HG03469 (cell line): ENCODE measurements around the gene NDRG2.

ENCODE experiments used
- ATAC-seq: cut with Tn5 transposase; IDR thresholded peaks from one replicate; pipeline ENCODE4 v1.9.1; 2021; ENCODE audit warnings: mild to moderate bottlenecking, moderate library complexity, moderate number of reproducible peaks; ENCODE audit not compliant: unreplicated experiment

The NDRG2 gene

DNA sequence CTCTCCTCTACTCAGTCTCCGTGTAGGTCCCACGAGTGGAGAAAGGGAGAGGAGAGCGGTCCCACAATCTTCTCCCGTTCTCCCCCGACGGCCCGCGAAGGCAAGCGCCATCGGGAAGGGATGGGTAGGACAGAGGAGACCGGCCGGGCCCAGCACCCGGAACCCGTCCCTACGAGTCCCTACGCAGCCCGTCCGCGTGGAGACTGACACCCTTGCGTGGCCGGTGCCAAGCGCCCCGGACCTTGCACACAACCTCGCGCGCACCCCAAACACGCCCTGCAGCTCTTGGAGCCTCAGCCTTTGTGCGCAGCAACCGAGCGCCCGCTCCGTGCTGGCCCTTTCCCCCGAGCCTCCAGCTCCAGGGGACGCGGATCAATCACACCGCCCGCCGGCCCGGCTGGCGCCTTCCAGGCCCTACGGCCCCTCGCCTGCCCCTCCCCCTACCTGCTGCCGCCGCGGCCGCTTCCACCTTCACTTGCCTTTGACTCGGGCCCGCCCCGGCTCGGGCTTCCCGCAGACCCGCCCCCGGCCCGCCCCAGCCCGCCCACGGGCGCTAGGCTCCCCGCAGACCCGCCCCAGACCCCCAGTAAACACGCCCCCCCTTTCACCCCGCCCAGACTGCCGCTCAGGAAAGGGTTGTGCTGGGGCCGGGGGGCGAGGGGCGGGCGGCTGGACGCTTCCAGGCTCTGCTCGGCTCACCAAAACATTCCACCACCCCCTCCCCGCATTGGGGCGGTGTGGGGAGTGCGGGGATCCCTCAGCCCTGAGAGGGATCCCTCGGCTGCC is at the start of gene NDRG2:
TSS of gene NDRG2 (minus strand) at position 477 of the 786 bp plus-strand sequence. CDS start 1,746 bp downstream, outside the sequence.
- ATAC-seq, result no peak

DNA sequence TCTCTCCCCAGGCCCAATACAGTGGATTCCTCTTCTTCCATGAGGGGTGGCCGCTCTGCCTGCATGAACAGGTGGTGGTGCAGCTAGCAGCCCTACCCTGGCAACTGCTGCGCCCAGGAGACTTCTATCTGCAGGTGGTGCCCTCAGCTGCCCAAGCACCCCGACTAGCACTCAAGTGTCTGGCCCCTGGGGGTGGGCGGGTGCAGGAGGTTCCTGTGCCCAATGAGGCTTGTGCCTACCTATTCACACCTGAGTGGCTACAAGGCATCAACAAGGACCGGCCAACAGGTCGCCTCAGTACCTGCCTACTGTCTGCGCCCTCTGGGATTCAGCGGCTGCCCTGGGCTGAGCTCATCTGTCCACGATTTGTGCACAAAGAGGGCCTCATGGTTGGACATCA is 49.1 kb upstream of the NDRG2 start:
- ATAC-seq, result no peak

DNA sequence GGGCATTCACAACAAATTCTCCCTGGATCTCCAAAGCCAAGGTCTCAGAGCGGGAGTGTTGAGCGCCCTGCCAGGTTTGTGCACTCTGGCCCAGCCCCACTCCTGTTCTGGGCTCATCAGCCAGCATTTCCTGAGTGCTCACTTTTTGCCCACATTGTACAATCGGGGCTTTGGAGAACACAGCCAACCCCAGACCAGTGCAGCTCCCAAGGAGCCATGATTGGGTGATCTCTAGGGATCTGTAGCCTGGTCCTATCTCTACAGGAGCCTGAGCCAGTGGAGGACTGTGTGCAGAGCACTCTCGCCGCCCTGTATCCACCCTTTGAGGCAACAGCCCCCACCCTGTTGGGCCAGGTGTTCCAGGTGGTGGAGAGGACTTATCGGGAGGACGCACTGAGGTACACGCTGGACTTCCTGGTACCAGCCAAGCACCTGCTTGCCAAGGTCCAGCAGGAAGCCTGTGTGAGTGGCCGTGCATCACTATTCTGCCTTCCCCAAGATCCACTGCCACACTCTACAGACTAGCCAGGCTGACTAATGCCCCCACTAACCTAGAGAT is 48.0 kb upstream of the NDRG2 start:
- no peak for ATAC-seq

DNA sequence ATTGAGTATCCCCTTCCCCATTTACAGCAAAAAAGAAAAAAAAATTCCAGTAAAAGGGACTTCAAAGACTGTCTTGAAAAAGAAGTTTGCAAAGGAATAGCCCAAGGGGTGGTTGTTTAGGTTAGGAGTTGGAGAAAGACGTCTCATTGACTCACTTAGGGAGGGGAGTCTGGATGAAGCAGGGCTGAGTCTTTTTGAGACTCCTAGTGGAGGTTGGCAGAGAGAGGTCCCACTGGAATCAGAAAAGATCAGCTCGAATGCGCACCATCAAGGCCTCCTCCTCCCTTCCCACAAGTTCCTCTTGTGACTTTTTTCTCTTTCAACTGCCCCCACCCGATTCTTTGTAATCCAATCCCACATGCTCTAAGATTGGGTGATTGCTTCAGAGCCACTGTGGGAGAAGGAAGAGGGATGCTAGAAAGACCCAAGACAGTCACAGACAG is 47.2 kb upstream of the NDRG2 start:
- no peak for ATAC-seq

GRCh38 chr14:21071225-21072030 is 46.6 kb upstream of the NDRG2 start:
- ATAC-seq, result peak; percentile 62

DNA sequence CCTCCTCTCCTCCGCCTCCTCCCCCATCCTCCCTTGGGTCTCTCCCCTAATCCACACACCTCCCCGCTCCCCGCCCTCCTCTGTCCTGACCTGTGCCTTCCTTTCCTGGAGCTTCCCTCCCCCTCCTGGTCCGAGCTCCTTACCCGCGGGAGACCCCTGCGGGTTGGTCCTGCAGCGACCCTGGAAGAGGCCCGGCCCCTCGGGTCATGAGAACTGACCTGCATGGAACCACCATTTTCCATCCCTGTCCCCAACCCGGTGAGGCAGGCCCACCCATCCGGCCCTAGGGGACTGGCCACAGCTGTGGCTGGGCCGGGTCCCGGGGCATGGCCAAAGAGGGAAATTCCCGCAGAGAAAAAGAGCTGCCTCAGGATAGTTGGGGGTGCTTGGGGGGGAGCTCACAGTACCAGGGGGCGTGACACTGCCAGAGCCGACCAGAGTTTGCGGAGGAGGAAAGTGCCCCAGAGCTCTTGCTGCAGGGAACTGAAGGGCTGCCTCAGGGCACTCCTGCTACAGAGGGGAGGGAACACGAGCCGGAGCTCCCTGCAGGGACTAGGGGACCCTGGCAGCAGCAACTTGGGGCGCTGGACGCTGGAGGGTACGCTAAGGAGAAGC is 45.9 kb upstream of the NDRG2 start:
- no peak for ATAC-seq

GRCh38 chr14:21070083-21070609 is 45.3 kb upstream of the NDRG2 start, which contains the start of gene ARHGEF40:
TSS of gene ARHGEF40 (plus strand) at chr14:21070304. CDS start at chr14:21070397, 93 bp downstream.
- ATAC-seq, result no peak

DNA sequence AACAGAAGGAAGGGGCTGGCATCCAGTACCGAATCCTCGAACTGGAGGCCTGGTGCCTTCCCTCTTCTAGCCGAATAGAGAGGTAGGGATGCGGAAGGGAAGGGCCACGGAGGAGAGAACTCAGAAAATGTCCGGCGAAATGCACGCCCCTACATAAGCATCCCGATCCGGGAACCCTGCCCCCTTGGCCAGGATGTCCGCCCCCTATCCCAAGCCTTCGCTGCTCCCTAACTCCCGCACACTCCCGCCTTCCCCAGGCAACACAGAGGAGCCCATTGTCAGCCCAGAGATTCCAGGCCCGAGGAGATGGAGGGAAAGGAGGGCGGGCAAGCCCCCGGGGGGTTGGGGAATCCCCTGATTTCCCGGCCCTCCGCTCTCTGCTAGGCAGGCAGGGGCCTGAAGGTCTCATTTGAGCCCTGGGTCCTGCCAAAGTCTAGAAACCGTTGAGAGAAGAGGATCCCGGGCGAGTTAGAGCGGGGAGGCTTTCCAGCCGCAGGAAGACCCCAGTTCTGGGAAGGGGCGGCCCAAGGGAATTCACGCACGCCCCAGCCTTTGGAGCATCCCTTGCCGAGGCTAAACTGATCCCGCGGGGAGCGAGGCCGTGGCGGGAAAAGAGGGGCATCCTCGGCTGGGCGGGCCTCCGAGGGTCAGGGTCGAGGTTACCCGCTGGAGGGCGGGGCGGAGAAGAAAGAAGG is 44.7 kb upstream of the NDRG2 start:
- no peak for ATAC-seq

DNA sequence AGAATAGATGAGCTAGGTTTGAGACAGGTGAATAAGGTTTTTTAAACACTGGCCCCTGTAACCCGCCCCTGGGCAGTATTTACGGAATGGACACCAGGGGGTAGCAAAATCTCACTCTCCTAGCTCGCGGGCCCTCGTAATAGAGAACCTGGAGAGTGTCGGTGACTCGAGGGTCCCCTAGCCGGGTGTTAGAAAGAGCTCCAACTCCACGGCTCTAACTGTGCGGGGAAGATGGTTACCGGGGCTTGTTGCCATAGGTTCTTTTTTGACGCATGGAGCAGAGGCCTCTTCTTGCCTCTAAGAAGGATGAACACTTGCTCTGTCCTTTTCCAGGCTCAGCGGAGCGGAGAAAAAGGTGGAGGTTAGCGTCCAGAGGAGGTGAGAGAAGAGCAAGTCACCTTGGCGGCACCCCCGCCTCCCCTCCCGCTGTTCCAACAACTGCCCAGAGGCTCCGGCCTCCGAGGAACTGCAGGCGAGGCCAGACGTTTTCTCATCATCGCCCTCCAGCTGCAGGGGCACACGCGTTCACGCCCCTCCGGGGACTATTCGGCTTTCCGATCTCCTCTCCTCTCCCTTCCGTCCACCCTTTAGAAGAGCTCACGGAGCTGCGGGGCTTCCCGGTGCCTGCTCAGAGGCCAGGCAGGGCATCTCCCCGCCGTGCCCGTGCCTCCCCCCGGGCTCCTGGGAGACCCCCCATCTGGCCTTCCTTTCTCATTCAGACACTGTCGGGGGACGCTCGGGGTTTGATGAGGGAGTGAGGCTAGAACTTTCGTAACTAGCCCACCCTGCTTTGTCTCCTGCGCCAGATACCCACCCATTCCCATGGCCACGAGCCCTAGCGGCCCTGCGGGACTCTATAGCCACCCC is 43.9 kb upstream of the NDRG2 start:
- ATAC-seq, result no peak

DNA sequence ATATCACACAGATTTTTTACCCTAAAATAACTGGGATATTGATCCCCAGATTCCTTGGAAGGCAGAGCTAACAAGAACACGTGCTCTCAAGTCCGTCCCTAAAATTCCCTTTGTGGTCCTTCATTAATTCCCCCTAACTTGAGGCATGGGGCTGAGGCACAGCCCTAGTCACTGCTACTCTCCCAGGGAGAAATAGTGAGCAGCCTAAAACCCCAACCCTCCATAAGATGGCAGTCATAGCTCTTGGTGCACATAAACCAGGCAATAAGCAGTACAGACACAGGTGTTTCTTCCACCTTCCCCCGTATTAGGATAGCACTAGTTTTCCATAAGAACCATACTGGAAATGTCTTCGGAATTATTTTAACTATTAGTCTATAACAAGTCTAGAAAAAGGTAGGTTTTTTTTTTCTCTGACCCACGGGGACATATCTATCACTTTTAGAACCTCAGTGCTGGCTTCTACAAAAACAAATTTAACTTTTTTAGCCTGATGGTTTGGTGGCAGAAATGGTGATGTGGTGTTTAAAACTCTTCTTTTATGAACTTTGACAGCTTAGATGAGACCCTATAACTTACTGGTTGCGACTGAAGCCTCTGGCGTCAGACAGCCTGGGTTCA is 42.1 kb upstream of the NDRG2 start:
- no peak for ATAC-seq

DNA sequence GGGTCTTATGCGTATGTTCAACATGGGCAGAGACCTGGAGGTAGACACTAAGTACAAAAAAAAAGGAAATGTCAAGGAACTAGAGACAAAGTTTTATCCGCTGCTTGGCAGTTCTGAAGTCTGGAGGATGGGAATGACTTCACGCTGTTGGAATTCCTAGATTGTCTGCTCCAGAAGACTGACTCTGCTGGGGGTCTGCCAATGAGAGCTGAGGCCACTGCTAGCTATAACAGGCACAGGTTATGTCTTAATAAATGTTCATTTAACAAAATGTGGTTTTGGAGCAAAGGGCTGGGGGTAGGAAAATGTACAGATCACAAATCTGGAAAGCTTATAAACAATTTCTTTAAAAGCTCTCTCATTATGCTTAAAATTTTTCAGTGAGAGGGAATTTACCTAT is 38.6 kb upstream of the NDRG2 start:
- ATAC-seq, result no peak

GRCh38 chr14:21061347-21061668 is 36.4 kb upstream of the NDRG2 start:
- ATAC-seq, result no peak

GRCh38 chr14:21060614-21061346 is 35.9 kb upstream of the NDRG2 start:
- ATAC-seq, result no peak

- no peak for ATAC-seq
Observed at GRCh38 chr14:21059842-21060613, 35.2 kb upstream of the NDRG2 start.

DNA sequence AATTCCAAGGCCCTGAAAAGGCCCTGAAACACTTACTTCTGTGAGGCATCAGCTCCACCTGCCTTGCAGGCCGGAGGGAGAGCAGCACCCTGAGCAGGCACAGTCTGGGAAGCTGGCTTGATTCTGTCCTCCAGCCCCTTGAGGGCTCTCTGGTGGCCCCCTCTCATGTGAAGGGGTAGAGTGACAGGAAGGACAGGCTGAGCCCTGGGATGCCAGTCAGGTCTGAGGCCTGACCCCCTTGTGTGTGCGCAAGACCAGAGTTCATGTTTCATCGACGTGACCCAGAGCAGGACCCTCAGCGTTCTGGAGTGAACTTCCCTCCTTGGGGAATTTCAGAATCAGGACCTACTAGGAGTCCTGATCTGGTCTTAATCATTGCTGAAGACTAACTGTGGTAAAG is 34.0 kb upstream of the NDRG2 start:
- ATAC-seq, result no peak

DNA sequence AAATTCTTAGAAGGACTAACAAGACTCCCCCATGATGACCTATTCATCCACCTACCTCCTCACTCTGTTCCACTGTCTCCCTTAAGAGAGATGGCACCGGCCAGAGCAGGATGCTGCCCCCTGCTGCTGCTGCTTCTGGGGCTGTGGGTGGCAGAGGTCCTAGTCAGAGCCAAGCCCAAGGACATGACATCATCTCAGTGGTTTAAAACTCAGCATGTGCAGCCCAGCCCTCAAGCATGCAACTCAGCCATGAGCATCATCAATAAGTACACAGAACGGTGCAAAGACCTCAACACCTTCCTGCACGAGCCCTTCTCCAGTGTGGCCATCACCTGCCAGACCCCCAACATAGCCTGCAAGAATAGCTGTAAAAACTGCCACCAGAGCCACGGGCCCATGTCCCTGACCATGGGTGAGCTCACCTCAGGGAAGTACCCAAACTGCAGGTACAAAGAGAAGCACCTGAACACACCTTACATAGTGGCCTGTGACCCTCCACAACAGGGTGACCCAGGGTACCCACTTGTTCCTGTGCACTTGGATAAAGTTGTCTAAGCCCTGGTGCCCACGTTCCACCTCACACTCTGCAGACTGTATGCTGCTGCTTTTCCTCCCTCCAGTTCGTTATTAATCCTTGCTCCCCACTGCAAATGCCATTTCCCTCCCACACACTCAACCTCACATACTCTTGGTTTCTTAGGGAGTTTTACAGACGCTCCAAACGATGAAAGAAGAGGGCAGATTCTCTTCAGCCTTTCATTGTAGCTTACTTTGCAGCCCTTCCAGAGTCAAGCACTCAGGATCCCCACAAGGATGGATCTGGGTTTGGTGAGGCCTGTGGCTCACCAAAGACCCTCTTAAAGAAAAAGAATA is 33.2 kb upstream of the NDRG2 start, which contains the start of gene RNASE8:
TSS of gene RNASE8 (plus strand) at position 20 of the 873 bp plus-strand sequence. CDS start at position 91, 71 bp downstream.
- ATAC-seq, result no peak
